HG02973 (cell line): Measurements from ENCODE around the gene ELOA.
"Not testable (repeated sequence)": the region's sequence is repeated elsewhere in the genome, so short reads cannot be mapped to it uniquely, and the experiment has no call there.

ENCODE experiments used
- ATAC-seq: cut with Tn5 transposase; IDR thresholded peaks from one replicate; pipeline ENCODE4 v1.9.1; 2021; ENCODE audit warnings: moderate library complexity; ENCODE audit not compliant: unreplicated experiment

ELOA gene

DNA sequence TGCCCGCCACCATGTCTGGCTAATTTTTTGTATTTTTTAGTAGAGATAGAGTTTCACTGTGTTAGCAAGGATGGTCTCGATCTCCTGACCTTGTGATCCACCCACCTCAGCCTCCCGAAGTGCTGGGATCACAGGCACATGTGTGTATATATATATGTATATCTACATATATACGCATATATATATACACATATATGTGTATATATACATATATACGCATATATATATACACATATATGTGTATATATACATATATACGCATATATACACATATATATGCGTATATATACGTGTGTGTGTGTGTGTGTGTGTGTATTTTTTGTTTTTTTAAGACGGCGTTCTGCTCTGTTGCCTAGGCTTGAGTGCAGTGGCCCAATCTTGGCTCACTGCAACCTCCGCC lies 39.9 kb downstream of the ELOA start:
- not testable (repeated sequence) for ATAC-seq

DNA sequence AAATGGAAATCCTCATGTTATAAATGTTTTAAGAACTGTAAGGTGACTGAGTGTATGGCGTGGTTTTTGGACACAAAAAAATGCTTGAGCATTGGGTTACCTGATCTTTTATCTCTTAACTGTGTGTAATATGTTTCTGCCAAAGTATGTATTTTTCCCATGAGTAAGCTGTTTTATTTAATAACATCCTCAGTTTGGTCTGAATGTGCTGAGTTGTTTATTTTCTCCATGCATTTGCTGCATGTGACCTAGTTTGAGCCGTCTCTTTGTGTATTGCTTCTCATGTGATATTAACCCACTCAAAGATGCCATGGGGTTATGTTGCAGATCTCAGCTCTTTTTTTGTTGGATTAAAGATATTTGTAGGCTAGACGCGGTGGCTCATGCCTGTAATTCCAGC lies 41.6 kb downstream of the ELOA start:
- no peak for ATAC-seq

DNA sequence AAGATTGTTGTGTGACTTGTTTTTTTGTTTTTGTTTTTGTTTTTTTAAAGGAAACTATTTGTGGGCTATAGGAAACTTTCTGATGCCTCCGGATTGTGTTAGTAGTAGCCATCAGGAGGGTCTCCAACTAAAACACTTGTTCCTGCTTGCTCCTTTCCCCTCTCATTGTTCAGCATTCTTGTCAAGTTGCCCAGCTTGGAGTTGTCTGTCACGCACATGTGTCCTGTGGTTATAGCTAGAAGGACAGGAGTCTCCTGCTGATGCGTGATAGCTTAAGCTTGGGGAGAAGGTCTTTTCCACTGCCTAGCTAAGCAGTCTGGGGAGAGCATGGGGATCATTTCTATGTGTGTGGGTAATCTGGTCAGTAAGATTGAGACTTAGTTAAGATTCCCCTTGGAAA lies 44.4 kb downstream of the ELOA start:
- ATAC-seq: no peak

DNA sequence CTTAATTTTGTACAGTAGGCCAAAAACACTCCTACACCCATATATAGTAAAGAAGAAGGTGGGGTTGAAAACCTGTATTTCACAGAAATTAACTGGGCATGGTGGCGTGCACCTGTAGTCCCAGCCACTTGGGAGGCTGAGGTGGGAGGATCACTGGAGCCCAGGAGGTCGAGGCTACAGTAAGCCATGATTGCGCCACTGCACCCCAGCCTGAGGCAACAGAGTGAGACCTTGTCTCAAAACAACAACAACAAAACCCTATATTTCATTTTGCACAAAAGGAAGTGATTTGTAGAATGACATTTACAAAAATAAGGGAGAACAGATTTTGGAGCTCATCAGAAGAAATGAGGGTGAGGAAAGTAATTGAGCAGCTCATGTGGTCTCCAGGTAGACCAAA lies 45.4 kb downstream of the ELOA start:
- ATAC-seq: no peak

DNA sequence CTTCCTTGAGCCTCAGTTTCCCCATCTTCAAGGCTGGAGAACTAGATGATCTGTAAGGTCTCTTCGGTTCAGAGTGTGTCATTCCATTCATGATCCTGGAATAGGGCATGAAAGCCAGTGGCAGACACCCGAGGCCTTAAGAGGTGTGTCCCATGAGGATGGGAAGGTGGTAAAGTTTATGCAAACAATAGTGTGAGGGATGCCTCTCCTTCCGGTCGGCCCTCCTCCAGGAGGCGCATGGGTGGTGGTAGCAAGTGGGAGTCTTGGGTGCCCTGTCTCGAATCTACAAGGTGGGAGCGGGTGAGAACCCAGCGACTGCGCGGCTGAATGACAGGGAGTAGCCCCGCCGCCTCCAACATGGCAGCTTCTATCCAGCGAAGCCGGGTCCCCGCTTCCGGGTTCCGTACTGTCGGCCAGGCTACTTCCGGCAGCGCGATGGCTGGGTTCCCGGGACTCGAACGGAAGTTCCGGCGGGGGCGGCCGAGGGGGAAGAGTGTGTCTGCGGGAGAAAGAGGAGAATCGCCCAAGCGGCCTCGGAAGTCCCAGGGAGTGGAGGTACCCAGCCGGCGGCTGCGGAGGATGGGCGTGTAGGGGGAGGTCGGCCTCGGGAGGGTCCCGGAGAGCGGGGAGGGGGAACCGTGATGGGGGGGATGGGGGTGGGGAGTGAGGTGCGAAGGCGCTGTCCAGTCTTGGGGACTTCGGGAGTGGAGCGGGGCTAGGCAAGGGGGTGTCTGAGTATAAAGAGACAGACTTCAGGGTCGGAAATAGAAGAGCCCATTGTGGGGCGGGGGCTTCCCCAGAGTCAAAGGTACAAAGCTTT lies 47.6 kb downstream of the ELOA start, which contains the start of gene LYPLA2:
TSS of gene LYPLA2 (plus strand) at position 450 of the 820 bp plus-strand sequence. CDS start 1,538 bp downstream, outside the sequence.
- ATAC-seq: peak; percentile 65

DNA sequence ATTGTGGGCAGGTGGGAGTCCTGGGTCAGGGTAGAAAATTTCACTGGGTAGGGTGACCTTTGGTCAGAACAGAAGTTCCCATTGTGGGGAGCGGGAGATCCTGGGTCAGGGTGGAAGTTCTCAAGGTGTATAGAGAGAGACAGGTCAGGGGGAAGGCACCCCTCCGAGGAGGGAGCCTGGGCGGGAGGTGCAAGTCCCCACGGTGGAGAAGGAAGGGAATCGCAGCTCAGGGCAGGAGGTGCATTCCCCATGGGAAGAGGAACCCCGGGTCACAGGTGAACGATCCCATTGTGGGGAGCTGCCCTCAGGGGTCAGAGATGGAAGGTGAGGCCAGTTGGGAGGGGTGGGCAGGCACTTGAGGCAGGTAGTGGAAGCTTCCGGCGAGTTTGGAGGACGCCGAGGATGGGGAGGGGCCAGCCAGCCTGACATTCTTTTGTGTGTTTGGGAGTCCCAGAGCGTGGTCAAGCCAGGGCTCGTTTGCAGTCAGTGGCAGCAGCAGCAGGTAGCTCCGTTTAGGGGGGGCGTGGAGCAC lies 48.3 kb downstream of the ELOA start:
- ATAC-seq: no peak

DNA sequence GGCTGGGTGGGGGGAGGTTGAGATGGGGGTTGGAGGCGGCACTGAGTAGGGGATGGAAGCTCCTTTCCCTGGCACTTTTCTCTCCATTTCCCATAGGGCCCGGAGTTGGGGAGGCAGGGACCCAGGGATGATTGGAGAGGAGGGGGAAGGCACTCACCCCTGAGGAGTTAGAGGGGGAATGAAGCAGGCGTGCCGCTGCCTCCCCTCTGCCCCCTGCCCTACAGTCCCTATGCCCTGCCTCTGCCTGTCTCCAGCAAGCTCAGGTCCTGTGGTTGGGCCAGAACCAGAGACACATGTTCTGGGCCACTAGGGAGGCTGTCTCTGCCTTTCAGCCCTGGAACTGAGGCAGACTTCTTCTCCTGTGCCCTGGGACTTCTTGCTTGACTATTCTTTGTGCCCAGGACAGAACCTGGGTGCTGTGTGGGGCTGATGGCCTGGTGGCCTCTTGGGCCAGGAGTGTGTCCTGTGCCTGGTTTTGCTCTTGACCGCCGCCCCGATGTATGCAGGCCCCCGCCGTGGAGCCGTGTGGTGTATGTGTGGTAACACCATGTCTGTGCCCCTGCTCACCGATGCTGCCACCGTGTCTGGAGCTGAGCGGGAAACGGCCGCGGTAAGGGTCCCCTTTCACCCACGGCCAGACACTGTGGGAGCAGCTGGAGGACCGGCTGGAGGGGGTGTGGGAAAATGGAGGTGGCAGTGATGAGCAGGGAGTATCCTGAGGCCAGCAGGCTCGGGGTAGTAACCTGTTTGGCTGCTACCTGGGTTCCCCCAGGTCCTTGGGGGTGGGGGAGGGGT lies 49.1 kb downstream of the ELOA start:
- ATAC-seq: no peak

DNA sequence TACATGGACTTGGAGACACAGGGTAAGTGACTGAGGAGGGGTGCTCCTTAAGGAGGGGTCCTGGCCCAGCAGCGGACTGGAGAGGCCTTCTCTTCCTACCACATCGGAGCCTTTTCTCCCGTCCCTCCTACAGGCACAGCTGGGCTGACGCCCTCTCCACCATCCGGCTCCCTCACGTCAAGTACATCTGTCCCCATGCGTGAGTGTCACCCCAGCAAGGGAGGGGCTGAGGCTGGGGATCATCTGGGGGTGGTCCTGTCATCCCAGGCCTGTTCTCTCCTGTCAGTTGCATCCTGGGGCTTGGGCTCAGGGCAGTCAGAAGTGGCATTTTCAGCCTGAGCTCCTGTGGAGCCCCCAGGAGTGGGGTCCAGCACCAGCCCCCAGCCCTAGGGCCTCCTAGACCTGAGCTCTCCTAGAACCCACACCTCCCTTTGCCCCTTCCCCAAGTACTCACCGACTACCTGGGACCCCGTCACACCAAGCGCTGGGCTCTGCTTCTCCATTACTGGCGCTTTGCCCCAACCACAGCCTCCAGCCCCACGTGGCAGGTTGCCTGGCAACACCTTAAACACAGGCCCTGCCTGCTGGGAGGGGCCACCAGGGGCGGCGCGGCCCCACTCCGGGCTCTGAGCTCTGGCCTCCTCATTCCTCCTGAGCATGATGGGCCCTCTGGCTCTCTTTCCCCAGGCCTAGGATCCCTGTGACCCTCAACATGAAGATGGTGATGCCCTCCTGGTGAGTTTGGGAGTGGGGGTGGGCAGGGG lies 49.9 kb downstream of the ELOA start:
- no peak for ATAC-seq

DNA sequence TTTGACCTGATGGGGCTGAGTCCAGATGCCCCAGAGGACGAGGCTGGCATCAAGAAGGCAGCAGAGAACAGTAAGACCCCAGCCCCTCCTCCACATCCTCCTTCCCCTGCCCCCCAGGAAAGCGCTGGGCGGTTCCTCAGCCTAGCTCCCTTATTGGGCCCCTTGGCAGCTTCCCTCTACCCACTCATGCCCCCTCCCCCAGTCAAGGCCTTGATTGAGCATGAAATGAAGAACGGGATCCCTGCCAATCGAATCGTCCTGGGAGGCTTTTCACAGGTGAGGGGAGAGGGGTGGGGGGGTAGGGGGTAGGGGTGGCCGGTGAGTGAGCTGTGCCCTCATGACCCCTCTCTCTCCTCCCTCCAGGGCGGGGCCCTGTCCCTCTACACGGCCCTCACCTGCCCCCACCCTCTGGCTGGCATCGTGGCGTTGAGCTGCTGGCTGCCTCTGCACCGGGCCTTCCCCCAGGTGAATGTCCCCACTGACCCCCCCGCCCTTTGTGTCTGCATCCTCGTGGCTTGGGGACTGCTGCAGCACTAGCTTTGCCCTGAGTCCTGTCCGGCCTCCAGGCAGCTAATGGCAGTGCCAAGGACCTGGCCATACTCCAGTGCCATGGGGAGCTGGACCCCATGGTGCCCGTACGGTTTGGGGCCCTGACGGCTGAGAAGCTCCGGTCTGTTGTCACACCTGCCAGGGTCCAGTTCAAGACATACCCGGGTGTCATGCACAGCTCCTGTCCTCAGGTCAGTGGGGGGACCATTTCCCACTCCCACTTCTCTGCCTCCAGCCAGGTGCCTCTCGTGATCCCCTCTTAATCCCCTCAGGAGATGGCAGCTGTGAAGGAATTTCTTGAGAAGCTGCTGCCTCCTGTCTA lies 50.8 kb downstream of the ELOA start:
- ATAC-seq: no peak

DNA sequence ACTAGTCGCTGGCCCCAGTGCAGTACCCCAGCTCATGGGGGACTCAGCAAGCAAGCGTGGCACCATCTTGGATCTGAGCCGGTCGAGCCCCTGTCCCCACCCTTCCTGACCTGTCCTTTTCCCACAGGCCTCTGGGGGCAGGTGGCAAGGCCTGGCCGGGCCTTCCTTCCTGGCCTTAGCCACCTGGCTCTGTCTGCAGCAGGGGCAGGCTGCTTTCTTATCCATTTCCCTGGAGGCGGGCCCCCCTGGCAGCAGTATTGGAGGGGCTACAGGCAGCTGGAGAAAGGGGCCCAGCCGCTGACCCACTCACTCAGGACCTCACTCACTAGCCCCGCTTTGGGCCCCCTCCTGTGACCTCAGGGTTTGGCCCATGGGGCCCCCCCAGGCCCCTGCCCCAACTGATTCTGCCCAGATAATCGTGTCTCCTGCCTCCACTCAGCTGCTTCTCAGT lies 51.5 kb downstream of the ELOA start:
- not testable (repeated sequence) for ATAC-seq

DNA sequence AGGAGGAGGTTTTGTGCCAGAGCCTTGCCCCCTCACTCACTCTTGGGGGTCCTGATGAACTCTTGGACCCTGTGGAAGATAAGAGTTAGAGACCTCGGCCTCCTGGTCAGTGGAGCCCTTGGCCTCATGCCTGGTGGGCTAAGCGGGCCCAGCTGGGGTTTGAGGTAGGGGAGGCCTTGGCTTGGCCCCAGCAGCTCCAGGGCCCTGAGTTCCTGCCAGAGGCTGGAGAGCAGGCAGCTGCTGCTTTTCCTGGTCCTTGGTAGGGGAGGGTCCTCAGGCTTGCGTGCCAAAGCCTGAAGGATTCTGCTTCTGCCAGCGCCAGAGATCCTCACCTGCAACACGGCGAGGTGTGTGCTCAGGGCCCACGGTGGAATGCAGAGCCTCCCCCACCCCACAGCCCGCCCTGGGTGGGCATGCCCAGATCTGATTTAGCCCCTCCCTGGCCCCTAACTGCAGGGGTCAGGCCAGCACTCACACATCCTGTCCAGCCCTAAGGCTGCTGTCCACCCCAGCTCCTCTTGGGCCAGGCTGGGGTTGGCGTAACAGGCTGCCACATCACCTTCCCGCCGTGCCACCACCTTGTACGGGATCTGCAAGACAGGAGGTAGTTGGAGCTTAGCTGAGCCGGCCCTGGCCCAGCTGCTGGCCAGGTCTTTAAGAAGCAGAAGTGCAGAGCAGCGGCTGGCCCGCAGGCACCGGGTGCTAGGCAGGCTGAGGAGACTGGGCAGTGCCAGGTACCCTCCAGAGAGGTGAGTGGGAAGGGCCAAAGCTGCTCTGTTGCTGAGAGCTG lies 52.6 kb downstream of the ELOA start:
- ATAC-seq: no peak

DNA sequence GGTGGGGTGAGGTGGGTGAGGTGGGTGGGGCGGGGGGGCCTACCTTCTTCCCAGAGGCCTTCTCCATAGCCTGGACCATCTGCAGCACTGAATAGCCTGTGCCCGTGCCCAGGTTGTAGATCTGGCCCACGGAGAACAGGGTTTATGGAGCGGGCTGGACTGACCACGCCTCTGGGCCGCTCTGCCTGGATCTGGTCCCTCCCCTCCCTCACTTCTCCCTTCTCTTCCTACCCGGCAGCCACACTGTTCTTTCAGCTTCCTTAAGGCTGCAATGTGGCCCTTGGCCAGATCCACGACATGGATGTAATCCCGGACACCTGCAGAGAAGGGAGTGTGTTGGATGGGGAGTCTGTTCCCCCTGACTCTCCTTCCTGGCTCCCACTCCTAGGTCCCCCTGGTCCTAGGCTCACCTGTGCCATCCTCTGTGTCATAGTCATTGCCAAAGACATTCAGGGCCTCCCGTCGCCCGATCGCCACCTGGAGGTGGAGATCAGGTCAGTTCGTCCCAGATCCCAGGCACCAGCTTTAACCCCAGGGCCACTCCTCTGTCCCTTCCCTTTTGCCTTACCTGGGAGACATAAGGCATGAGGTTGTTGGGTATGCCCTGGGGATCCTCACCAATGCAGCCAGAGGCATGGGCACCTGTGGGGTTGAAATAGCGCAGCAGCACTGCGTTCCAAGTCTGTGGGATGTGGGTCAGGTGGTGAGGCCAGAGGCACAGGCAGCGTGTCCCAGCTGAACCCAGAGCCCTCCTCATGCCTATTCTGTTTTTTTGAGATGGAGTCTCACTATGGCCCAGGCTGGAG lies 53.4 kb downstream of the ELOA start:
- no peak for ATAC-seq

DNA sequence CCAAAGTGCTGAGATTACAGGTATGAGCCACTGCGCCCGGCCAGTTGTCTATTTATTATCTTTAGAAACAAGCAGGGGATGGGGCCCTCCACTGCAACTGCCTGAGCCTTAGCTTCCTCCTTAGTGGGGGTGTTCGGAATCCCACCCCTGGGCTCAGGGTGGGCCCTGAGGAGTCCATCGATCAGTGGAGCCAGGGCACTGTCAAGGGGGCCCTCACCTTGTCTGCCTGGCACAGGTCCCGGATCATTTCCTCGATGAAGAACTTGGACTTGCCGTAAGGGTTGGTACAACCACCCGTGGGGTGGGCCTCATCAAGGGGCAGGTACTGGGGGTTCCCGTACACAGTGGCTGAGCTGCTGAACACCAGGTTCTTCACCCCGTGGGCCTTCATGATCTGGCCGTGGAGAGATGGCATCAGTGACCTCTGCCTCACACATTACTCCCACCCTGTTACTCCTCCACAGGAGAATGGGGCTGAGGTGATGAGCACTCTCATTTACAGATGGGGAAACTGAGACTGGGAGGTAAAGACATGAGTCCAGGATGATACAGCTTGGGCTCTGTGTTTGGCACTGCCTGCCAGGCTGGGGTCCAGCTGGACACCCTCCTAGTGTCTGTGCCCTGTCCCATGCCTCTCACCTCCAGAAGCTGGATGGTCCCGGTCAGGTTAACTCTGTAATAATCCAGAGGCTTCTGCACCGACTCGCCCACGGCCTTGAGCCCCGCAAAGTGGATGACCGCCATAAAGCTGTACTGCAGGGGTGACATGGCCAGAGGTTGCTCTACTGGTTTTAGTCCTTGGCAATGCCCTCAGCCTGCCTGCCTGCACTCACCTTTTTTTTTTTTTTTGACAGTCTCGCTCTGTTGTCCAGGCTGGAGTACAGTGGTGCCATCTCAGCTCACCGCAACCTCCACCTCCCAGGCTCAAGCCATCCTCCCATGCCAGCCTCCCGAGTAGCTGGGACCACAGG lies 54.5 kb downstream of the ELOA start:
- ATAC-seq: no peak

DNA sequence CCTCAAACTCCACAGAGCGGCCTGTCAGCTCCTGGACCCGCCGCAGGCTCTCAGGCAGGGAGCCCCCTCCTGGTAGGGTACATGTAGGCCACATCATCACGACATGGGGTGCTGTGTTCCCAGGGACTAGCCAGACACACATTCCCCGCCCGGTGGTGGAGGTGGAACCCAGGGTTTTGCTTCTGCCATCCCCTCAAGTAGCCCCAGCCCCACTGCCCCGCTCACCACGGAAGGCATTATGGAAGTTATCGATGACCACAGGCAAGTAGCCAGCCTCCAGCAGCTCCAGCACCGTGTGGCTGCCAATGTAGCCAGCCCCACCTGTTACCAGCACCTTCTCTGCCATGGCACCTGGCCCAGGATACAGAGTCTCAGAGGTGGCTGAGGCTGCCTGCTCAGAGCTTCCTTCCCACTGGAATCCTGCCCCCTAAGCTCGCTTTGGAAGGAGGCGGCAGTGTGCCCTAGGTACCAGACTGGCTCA lies 55.4 kb downstream of the ELOA start:
- ATAC-seq: no peak

DNA sequence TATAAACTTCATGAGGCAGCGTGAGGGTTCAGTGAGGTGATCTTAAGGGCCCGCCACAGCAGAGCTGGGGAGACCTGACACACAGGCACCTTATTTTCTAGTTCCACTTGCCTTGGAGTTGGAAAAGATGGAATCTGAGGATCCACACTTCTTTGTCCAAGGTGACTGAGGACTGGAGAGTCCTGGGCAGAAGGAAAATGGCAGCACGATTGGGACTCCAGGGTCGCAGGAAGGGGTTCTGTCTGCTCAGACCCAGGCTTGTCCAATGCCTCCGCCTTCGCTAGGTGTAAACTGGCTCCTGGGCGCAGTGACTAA lies 55.9 kb downstream of the ELOA start:
- ATAC-seq: no peak

DNA sequence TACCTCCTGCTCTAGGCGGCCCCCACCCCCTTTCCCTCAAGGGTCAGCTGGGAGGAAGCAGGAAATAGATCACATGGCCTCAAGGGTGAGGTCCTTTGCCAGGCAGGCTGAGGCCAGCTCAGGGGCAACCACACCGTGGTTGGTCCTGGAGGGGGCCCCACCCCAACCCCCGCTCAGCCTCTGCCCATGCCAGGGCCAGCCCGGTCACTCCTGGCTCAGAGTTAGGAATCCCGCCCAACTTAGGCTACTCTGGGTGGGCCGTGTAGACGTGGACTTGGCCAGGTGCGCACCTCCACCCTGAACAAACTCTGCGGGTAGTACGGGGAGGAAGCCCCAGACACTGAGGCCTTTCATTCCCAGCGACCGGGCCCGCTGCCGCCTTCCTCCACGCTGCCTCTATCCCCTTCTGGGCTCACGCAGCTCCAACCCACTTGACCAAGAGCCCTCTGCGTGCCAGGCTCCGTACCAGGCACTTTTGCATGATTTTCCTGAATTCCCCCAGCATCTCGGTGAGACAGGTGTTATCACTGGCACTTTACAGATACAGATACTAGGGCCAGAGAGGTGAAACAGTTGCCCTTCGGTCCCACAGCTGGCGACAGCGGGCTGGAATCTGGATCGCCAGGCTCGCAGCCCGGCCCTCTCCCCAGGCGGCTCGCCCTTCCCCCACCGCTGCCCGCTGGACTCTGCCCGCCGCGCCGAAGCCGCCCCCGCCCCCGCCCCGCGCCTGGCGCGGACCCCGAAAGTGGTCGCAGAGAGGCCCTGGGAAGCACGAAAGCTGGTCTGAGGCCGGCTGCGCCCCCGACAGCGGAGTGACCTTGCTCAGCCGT lies 56.5 kb downstream of the ELOA start:
- ATAC-seq: no peak
